ENCODE results near the gene MPP1.
"Not testable (repeated sequence)": the region's sequence is repeated elsewhere in the genome, so short reads cannot be mapped to it uniquely, and the experiment has no call there.

The MPP1 gene

DNA sequence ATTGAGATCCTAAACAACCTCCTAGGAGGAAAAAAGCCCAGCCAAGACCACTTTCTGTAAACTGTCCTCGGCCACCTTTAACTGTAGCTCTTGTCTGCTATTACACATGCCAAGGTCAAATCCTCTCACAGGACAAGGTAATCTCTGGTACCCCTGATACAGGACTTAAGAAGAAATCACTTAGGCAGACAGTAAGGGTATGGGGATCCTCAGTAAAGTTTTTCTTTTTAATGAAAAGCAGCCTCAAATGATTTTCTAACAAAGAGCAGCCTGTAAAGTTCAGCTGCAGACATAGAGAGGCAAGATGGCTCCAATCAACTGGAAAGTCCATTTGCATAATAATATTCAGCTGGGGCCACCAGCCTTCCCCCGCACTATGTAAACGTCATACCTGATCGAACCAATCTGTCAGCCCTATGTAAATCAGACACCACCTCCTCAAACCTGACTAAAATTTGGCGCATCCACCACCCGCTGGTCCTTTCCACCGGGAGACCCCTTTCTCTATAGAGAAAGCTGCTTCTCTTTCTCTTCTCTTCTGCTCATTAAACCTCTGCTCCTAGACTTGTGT is 14.6 kb upstream of the MPP1 start (continued):
- TF ChIP-seq, protein P1, sequence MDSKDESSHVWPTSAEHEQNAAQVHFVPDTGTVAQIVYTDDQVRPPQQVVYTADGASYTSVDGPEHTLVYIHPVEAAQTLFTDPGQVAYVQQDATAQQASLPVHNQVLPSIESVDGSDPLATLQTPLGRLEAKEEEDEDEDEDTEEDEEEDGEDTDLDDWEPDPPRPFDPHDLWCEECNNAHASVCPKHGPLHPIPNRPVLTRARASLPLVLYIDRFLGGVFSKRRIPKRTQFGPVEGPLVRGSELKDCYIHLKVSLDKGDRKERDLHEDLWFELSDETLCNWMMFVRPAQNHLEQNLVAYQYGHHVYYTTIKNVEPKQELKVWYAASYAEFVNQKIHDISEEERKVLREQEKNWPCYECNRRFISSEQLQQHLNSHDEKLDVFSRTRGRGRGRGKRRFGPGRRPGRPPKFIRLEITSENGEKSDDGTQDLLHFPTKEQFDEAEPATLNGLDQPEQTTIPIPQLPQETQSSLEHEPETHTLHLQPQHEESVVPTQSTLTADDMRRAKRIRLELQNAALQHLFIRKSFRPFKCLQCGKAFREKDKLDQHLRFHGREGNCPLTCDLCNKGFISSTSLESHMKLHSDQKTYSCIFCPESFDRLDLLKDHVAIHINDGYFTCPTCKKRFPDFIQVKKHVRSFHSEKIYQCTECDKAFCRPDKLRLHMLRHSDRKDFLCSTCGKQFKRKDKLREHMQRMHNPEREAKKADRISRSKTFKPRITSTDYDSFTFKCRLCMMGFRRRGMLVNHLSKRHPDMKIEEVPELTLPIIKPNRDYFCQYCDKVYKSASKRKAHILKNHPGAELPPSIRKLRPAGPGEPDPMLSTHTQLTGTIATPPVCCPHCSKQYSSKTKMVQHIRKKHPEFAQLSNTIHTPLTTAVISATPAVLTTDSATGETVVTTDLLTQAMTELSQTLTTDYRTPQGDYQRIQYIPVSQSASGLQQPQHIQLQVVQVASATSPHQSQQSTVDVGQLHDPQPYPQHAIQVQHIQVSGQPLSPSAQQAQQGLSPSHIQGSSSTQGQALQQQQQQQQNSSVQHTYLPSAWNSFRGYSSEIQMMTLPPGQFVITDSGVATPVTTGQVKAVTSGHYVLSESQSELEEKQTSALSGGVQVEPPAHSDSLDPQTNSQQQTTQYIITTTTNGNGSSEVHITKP (tag by site-specific recombination; IDR thresholded peaks at IDR 0.05) = no peak
- TF ChIP-seq ZNF843 (tag by site-specific recombination; IDR thresholded peaks at IDR 0.05) (no peak), TRIM28 (IDR thresholded peaks at IDR 0.05; ENCODE audit: borderline replicate concordance, low read length) (no peak), ZNF514 (tag by site-specific recombination; IDR thresholded peaks at IDR 0.05) (no peak)

DNA sequence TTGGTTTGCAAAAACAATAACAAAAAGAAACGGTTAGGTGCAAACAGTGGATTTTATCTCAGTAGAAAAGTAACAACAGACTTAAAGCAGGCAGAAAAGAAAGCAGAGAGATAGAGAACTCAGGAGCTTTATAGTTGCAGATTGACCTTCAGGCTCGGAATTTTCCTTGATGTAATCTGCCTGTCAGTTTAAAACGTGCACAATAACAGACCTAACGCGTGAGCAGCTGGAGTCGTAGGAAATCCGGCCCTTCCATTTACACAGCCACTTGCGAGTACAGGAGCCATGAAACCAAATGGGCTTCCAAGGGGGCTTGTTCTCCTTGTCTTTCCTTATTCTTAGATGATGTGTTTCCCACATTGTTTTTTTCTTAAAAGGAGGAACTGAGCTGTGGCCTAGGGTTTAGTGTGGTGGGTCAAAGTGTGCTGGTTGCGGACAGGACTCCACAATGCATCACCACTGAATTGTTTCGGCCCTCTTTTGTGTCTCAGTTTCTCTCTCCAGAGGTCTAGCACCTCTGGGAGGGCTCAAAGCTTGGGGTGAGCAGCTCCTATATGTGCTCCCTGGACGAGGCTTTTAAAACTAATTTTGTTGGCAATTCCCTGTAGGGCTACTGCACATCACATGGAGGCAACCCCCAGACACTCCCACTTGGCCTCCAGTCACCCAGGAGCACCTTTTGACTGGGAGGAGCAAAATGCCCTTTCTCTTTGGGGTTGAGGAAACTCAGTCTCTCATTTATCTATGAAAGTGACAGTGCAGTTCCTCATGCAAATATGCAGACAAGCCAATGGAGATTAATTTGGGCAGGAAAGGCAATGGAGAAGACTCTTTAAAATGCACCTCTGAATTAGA is 13.9 kb upstream of the MPP1 start:
- H3K36me3 ChIP-seq (ENCODE audit: control insufficient read depth in 2 of 2, insufficient read depth in 1 of 2, low read length in 2 of 2) = no peaks in the 10 kb centered on the region
- no peaks in the 10 kb centered on the region; the same call in 1 of the 2 replicates for H3K9me3 ChIP-seq (ENCODE audit: control insufficient read depth, insufficient read depth, low read depth, low read length)
- CTCF ChIA-PET = interaction anchor here (0.7 to 2.5 kb wide), 3 partner anchors 21 to 802 kb away, joined by 3 to 6 read pairs (median 4); no protein-coding TSS in a partner anchor
- TF ChIP-seq ZNF830 (tag by site-specific recombination; IDR thresholded peaks at IDR 0.05; ENCODE audit: low read depth) (no peak), ZNF311 (tag by site-specific recombination; IDR thresholded peaks at IDR 0.05; ENCODE audit: borderline replicate concordance) (no peak)
- H3K4me1 ChIP-seq (ENCODE audit: control insufficient read depth, insufficient read depth, low read length) = peaks cover 2% of the 10 kb centered on the region; the same call in 1 of the 2 replicates
- no peak overlapping the region for H3K27ac ChIP-seq (ENCODE audit: extremely low read depth, low read depth, low read length)
- POLR2A ChIA-PET = no interaction called here
- no peak overlapping the region for H3K4me3 ChIP-seq (ENCODE audit: low read depth, low read length)

DNA sequence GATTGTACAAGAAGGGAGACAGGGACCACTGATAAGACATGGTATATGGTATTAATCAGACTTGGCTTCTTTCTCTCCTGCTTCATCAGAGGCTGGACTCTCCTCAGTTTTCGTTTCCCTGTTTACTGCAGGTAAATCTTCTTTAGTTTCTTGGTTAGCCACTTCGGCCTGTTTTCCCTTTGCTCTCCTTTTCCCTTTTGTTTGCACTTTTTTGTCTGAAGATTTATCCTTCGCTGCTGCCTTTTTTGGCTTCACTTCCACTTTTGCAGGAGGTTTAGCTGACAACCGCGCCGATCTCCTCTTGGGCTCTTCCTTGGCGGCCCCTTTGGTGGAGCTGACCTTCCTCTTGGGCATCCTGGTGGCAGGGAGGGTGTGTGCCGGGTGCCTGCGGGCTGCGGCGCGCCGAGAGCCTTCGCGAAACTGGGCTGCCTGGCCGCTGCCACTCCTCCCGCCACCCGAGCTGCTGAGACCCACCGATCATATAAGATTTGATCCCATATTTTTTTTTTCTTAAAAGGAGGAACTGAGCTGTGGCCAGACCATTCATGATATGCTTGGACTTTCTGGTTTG is 11.8 kb upstream of the MPP1 start:
- CTCF ChIA-PET; H3K4me1 ChIP-seq (ENCODE audit: control insufficient read depth, insufficient read depth, low read length); POLR2A ChIA-PET; H3K27ac ChIP-seq (ENCODE audit: extremely low read depth, low read depth, low read length); H3K9me3 ChIP-seq (ENCODE audit: control insufficient read depth, insufficient read depth, low read depth, low read length); H3K4me3 ChIP-seq (ENCODE audit: low read depth, low read length); H3K36me3 ChIP-seq (ENCODE audit: control insufficient read depth in 2 of 2, insufficient read depth in 1 of 2, low read length in 2 of 2): not testable (repeated sequence)

DNA sequence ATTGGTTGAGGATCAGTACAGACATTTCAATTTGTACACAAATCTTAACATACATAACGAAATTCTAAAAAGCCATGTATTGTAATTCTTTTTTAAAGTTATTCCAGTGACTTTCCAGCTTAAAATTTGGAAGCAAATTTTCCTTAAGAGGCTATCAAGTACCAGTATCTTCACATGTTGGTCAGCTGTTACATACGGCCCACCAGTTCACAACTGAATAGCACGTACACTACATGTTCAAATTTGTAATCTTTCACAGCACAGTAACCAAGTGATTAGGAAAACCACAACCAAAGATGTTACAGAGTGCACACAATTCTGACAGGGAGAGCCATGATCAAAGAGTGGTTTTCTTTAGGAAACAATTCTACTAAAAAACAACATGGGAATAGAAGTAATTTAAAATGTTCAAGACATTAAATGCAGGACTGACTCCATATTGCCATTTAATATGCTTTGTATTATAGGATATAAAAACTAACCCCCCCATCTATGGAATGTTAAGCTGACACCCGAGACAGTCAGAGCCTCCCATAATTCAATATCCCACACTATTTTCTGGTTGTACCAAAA is 11.1 kb upstream of the MPP1 start:
- H3K4me3 ChIP-seq (ENCODE audit: low read depth, low read length); H3K36me3 ChIP-seq (ENCODE audit: control insufficient read depth in 2 of 2, insufficient read depth in 1 of 2, low read length in 2 of 2); CTCF ChIA-PET; H3K27ac ChIP-seq (ENCODE audit: extremely low read depth, low read depth, low read length); H3K4me1 ChIP-seq (ENCODE audit: control insufficient read depth, insufficient read depth, low read length); POLR2A ChIA-PET; H3K9me3 ChIP-seq (ENCODE audit: control insufficient read depth, insufficient read depth, low read depth, low read length): not testable (repeated sequence)

DNA sequence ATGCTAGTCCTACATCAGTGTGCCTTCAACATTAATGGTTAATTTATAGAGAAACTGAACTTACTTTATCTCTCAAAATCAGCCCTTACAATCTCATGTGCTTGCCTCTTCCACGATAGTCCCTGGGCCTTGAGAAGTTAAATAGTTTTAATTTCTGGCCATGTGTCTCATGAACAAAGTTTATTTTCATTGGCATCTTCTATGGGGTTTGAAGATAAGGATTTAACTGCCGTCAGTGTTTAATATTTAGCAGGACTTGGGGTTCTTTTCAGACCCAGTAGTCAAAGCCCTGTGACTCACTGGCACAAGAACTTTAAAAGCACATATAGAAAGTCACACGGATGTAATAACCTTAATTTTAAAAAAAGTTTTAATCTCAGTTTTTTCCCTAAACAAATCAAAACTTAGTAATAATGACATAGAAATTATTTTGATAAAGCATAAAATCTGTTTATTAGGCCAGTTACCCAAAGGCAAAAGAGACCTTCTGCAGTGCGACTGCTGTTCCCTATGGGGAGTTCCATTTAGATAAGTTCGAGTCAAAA is 10.1 kb upstream of the MPP1 start:
- no peaks in the 10 kb centered on the region; the same call in 1 of the 2 replicates for H3K9me3 ChIP-seq (ENCODE audit: control insufficient read depth, insufficient read depth, low read depth, low read length)
- peaks cover 4% of the 10 kb centered on the region; the same call in 1 of the 2 replicates for H3K4me1 ChIP-seq (ENCODE audit: control insufficient read depth, insufficient read depth, low read length)
- no peak overlapping the region for H3K4me3 ChIP-seq (ENCODE audit: low read depth, low read length)
- ChIA-PET CTCF (no interaction called here), POLR2A (interaction anchor here (1.0 kb wide), 1 partner anchor 10 kb away, joined by 3 read pairs; the partner anchor contains the start of gene MPP1)
- H3K36me3 ChIP-seq (ENCODE audit: control insufficient read depth in 2 of 2, insufficient read depth in 1 of 2, low read length in 2 of 2) = no peaks in the 10 kb centered on the region
- no peak overlapping the region for H3K27ac ChIP-seq (ENCODE audit: extremely low read depth, low read depth, low read length)
- no peak for TF ChIP-seq ZNF23 (tag by site-specific recombination; IDR thresholded peaks at IDR 0.05; ENCODE audit: borderline replicate concordance)
- TF ChIP-seq ZNF560 (tag by site-specific recombination; IDR thresholded peaks at IDR 0.05; ENCODE audit: borderline replicate concordance) = no peak
- TF ChIP-seq ZNF621 (tag by site-specific recombination; IDR thresholded peaks at IDR 0.05) = no peak
- no peak for TF ChIP-seq TRIM28 (IDR thresholded peaks at IDR 0.05; ENCODE audit: borderline replicate concordance, low read length)
- no peak for TF ChIP-seq ZNF24 (tag by site-specific recombination; IDR thresholded peaks at IDR 0.05)
- TF ChIP-seq, protein P2, sequence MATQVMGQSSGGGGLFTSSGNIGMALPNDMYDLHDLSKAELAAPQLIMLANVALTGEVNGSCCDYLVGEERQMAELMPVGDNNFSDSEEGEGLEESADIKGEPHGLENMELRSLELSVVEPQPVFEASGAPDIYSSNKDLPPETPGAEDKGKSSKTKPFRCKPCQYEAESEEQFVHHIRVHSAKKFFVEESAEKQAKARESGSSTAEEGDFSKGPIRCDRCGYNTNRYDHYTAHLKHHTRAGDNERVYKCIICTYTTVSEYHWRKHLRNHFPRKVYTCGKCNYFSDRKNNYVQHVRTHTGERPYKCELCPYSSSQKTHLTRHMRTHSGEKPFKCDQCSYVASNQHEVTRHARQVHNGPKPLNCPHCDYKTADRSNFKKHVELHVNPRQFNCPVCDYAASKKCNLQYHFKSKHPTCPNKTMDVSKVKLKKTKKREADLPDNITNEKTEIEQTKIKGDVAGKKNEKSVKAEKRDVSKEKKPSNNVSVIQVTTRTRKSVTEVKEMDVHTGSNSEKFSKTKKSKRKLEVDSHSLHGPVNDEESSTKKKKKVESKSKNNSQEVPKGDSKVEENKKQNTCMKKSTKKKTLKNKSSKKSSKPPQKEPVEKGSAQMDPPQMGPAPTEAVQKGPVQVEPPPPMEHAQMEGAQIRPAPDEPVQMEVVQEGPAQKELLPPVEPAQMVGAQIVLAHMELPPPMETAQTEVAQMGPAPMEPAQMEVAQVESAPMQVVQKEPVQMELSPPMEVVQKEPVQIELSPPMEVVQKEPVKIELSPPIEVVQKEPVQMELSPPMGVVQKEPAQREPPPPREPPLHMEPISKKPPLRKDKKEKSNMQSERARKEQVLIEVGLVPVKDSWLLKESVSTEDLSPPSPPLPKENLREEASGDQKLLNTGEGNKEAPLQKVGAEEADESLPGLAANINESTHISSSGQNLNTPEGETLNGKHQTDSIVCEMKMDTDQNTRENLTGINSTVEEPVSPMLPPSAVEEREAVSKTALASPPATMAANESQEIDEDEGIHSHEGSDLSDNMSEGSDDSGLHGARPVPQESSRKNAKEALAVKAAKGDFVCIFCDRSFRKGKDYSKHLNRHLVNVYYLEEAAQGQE (tag by site-specific recombination; IDR thresholded peaks at IDR 0.05) = no peak
